Stimulated activated CD8-positive, alpha-beta memory T cell treated with anti-CD3 and anti-CD28 coated beads, Interleukin-12 subunit alpha, Interleukin-12 subunit beta, amount 100 ng/mL, for 24 hours (primary cell): Measurements from ENCODE around the gene PPM1K.
"Not testable (repeated sequence)": the region's sequence is repeated elsewhere in the genome, so short reads cannot be mapped to it uniquely, and the experiment has no call there.

Experiments
- DNase-seq: peaks from one replicate; pipeline ENCODE4 v3.0.0-alpha.2; 2020; ENCODE audit errors: extremely low read depth

Gene PPM1K

DNA sequence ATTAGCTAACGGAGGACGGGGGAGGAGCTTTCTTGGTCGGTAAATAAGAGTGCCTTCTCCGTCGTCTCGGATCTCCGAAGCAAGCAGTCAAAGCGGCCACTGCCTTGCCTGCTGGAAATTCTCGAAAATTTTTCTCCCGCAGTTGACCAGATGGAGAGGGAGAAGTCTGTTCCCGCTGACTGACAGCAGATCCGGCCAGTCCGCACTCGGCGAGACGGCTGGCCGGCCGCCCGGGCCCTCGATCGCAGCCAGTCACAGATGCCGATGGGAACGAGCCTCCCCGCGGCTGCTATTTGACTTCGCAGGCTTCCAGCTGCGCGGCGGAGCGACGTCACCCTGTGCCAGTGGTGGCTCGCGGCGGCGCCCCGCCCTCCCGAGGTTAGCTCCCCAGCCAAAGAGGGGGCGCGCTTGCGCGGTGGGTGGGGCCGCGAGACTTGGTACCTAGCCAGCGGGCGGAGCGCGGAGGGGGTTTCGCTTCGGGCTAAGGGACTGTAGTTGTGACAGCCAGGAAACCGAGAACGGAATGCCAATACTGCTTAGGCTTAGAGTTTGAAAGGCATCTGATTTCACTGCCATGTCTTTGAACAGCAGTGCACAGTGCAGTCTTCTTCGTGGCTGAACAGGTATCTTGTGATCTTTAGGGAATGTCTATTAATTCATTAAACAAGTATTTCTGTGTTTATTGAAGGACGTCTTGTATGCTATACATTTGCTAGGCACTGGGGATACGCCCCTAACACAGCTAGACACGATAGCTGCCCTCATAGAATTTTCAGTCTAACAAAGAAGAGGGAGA, at the start of gene PPM1K:
Gene PPM1K (minus strand): TSS at position 123 of the 796 bp plus-strand sequence. CDS start 5,978 bp downstream, outside the sequence.
- peak; percentile 97 for DNase-seq

DNA sequence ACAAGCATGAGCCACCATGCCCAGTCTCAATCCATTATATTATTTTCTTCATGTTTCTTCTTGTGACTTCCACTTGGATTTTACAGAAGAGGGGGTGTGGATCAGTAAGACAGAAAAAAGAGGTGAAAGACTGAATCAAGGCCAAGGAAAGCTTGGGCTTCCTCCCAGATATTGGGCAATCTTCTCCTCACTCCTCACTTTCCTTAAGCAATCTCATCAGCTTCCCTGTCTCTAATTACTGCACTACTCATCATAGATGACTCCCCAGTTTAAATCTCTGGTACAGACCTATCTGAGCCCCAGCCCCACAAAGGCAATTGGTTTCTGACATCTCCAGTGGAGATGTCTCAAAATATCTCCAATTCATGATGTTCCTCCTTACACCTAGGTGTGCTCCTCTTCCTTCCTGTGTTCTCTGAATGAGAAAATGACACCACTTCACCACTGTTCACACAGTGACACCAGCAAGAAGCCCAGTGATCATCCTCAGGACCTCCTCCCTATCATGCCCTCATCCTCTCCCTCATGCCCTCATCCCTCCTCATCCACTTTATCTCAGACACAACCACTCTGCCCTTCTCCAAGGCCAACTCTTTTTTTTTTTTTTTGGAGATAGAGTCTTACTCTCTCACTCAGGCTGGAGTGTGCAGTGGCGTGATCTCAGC, 49.5 kb upstream of the PPM1K start:
- no peak for DNase-seq

DNA sequence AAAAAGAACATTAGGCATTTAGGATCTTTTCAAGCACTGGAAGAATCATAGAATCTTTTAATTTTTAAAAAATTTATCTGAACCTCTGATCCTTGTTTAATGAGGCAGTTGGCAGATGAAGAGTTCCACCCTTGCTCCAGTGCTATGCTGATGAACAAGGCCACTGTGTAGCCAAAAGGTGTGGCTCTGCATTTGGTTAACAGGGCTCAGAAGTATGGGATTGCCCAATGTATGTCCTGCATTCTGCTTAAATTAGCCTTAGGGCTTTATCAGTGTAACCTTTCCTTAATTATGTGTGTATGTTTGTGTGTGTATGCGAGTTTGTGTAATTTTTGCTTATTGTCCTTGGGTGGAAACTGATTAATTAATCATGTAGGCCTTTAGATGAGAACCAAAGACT, 43.3 kb upstream of the PPM1K start:
- no peak for DNase-seq

DNA sequence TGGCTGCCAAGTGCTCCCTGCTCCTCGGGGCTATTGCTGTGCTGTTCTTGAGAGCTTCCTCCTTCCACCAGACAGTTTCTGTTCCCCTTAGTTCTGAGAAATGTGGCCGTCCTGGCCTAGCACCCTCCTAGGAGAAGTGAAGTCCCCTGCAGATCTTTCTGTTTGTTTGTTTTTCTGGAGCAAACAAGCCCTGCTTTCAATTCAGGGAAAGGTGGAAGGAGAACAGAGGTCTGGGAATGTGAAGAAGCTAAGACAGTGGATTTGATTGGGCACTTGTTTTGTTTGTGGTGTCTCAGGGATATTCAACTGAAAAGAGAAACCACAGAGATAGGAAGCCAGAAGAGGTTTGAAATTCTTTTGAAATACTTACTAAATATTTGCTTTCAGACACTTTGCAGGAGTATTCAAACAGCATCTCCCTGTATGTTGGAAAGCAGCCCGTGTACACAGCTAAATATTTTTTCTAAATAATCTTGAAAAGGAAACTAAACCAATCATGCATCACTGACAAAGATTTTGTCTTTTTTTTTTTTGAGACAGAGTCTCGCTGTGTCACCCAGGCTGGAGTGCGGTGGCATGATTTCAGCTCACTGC, 36.5 kb upstream of the PPM1K start:
- DNase-seq = no peak

DNA sequence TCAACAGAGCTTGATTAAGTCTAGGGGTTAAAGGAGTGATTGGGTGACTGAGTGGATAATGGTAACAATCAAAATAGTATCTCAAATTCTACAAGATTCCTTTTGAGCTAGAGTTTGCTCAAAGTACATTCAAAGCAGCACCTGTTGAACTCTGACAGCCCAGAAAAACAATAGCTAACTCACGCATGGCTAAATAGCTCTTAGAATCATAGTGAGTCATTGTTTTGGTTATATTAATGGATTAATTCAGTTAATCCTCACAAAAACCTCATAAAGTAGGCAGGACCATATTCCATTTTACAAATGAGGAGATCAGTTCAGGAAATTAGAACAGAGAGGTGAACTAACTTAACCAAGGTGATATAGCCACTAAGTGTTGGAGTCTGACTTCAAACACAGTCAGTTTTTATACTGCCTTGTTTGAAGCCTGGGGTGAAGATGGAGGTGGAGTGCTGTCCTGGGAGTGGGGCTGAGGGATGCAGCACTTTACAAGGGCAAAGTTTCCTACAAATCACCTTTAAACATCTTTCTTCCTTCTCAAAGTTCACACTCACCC, 35.9 kb upstream of the PPM1K start:
- no peak for DNase-seq

DNA sequence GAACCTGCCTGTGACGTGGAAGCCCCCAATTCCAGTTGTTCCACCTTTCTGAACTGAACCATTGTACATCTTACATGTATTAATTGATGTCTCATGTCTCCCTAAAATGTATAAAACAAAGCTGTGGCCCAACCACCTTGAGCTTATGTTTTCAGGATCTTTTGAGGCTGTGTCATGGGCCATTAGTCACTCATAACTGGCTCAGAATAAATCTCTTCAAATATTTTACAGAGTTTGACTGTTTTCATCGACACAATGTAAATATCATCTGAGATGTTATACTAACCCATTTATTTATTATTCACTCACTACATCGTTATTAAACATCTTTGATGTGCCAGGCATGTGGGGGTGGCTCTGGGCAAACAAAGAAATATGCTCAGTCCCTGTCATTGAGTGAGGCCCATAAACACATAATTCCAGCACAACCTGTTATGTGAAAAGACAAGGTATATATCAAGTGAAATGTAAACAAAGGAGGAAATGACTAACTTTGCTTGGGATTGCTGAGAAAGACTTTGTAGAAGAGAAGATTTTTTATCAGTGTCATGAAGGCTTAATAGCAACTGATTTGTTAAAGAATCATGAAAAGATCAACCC, 34.5 kb upstream of the PPM1K start:
- DNase-seq = no peak

DNA sequence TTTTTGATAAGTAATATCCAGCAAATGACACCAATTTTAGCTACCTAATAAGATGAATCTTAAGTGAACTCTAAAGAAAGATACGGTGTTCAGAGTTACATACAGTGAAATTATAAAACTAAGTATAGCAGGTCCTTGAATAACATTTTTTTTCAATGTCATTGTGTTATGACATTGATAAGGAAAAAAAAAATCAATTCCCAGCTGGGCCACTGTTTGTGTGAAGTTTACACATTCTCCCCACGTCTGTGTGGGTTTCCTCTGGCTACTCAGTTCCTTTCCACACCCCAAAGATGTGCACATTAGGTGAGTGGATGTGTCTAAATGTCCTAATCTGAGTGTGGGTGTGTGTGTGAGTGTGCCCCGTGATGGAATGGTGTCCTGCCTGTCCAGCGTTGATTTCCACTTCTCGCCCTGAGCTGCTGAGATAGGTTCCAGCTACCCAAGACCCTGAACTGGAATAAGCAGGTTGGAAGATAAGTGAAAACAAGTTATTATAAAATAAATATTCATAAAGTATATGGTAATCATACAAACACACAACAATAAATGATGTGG, 31.2 kb upstream of the PPM1K start:
- DNase-seq = no peak

DNA sequence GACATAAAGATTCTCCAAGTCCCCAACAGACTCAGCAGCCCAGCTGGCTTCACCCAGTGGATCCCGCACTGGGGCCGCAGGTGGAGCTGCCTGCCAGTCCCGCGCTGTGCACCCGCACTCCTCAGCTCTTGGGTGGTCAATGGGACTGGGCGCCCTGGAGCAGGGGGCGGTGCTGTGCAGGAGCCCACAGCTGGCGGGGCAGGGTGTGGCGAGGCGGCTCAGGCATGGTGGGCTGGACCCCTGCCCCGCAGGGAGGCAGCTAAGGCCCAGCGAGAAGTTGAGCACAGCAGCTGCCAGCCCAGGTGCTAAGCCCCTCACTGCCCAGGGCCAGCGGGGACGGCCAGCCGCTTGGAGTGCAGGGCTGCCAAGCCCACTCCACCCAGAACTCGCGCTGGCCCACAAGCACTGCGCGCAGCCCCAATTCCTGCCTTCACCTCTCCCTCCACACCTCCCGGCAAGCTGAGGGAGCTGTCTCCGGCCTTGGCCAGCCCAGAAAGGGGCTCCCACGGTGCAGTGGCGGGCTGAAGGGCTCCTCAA, 28.8 kb upstream of the PPM1K start:
- DNase-seq = not testable (repeated sequence)

DNA sequence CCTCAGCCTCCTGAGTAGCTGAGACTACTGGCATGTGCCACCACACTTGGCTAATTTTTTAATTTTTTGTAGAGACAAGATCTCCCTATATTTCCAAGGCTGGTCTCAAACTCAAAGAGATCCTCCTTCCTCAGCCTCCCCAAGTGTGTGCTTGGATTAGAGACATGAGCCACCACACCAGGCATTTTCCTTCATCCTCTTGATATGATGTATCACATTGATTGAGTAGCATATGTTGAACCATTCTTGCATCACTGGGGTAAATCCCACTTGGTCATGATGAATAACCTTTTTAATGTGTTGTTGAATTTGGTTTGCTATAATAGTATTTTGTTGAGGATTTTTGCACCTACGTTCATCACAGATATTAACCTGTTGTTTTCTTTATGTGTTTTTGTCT, 24.2 kb upstream of the PPM1K start:
- no peak for DNase-seq

DNA sequence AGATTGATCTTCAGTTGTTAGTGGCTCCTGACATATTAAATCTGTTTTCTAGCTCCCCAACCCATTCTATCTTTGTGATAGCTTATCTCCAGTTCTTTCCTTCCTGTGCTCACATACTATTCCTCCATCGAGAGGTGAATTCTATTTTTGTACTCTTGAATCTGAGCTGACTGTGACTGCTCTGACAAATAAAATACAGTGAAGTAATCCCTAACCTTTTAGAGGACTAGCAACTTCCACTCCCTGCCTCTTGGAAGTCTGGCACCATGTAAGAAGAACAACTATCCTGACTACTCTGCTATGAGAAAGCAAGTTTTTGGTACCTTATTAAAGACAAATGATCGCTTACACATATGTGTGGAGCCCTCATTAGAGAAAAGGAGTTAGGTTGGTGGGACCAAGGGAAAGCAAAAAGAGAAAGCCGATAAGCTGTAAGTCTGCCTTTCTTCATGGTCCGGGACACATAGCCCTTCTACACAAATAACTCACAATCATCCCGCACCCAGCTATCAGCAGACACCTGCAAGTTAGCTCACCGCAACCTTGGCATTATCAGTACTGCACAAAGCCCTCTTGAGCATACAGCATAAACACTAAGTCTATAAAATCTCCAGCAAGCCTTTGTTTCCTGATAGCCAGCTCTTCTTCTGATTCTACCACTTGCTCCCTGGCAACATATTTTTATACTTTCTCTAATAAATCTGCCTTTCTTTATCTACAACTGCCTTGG, 13.5 kb upstream of the PPM1K start:
- DNase-seq = no peak

DNA sequence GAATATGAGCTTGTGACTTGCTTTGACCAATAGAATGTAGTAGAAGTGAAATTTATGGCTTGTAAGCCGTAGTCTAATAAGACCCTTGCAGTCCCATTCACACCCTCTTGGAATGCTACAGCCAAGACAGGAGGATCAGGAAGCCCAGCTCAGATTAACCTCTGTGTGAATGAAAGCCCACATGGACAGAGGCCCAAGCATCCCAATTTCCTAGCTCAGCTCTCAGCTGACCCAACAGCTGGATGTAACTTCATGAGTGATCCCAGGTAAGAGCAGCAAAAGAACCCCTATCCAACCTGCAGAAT, 12.8 kb upstream of the PPM1K start:
- no peak for DNase-seq

DNA sequence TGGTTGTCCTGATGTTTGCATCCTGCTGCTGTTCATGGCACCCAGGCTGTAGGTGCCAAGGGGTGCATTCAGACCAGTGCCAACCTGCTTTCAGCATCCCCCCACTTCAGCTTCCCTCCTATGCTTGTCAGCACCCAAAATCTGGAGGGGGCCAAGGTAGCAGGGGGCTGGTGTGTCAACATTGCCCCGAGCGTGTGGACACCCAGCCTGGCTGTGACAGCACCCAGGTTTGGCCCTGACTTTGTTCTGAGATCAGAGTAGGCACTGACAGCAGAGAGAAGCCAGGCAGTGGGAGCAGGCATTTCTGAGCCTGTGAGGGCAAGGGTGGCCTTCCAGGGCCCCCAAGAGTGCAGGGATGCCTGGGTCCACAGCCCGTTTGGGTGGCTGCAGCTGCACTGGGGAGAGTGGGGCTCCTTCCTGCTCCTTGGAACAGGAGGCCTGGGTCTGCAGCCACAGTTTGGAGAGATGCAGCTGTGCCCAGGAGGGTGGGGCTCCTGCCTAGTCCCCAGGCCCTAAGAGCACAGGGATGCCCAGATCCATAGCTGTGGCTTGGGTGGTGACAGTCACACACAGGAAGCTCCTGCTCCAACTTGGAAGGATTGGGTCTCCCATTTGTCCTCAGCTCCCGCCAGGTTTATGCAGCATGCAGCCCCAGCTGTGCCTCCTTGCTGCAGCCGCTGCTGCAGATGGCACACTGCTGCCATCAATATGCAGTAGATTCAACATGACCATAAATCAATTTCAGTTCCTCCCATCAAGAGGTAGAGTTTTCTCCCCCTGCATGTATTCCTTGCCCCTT, 12.3 kb upstream of the PPM1K start:
- no peak for DNase-seq

DNA sequence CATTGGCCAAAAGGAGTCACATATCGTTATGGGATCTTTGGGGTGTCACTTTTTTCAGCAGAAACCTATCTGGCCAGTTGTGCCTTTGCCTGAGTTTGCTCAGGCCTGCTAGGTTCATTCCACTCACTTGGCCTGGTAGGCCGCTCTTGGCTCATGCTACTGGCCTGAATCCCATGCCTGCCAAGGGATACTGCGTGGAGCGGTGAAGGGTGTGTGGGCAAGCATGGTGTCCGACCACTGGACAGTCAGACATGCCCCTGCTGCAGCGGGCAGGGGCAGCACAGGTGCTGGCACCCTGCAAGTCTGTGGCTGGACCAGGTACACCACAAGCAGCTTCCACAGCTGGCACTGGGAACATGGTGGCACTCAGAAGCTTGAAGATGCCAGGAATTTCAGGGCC, 11.3 kb upstream of the PPM1K start:
- DNase-seq = no peak

DNA sequence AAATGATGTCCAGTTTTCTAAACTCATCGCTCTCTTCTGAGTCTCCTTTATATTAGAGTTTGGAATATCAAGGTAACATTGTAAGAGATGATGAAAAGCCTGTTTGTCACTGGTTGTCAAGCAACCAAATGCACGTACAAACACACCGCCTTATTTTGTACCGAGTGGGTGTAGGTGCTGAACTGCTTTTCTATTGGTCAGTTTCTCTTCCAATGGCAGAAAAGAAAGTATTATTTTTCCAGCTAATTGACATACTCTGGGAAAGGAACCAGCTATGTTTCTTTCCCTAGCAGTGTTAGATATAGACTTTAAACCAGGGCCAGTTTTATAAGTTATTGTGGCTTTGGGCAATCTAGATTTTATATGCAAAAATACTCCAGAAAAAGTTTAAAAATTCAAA, 6.6 kb upstream of the PPM1K start:
- no peak for DNase-seq

DNA sequence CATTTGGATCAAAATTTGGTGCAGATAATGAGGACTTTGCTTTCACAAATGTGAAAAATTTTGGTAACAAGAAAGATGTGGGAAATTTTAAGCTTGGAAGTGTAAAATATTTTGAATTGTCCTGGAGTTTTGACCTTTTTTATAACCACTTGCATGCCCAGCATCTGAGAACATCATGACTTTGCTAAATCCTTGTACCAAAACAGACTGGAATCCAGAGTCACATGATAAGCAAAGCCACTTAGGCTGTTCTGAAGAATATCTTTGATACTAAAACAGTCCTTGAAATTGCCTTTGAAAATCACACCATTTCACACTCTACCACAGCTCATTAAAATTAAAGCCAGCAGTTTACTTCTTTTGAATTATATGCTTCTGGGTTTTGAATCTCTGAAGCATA, 2.5 kb upstream of the PPM1K start:
- DNase-seq = no peak

DNA sequence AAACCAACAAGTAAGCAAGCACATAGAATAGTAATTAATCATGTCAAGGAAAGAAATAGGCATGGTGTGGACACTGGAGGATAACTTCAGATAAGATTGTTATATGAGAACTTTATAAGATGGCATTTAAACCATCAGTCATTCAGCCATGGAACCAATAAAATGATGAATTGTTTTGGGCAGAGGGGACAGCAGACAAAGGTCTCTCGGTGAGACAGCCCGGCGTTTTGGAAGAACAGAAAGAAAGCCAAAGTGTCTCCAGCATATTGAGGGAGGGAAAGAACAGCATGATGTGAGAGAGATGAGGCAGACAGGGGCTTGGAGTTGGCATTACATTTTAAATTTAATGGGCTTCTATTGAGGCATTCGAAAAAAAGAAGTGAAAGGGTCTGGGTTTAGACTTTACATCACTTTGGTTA, 883 bp upstream of the PPM1K start:
- no peak for DNase-seq

DNA sequence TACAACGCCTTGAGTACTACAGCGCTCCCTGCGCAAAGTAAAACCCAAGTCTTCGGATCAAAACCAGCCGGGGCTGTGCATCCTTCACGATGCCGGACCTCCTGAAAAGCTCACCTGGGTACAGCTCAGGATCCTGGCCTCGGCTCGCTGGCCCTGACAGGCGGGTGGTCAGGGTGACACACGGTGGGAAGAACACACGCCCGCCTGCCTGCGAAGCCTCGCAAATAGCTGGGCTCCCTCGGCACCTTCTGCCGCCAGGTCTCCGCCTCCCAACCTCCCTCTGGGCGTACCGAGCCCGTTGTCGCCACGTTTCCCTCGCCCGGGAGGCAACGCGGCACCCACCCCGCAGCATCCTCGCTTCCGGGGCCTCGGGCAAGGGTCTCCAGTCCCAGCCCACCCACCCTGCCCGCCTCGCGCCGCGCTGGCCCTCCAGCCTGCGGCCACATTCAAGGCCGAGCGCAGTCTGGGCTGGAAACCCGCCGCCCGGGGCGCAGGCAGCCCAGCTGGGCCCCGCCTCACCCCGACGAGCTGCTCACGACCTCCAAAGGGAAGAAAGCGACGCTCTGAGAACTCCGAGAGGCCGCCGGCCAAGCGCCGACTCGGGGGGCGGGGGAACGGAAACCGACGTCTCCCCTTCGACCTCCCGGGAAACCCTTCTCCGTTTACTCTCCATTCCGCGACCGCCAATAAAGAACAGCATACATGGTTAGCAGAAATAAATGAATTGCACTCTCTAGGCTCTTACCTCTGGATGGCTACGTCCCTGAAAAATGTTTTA, 511 bp downstream of the PPM1K start:
- no peak for DNase-seq

DNA sequence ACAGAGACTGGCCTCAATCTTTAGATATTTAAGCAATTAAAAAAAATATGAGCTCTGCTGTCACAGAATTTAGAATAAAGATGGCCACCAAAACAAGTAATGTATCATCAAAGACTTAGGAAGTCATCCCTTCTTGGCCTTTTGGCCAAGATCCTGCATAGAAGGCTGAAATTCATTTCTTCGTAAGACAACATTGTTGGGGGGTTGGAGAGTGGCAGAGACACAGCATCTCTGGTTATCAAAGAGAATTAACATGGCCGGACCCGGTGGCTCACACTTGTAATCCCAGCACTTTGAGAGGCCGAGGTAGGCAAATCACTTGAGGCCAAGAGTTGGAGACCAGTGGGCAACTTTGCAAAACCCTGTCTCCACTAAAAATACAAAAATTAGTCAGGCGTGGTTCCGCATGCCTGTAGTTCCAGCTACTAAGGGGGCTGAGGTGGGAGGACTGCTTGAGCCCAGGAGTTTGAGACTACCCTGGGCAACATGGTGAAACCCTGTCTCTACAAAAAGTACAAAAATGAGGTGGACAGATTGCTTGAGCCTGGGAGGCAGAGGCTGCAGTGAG, 4.0 kb downstream of the PPM1K start:
- no peak for DNase-seq

DNA sequence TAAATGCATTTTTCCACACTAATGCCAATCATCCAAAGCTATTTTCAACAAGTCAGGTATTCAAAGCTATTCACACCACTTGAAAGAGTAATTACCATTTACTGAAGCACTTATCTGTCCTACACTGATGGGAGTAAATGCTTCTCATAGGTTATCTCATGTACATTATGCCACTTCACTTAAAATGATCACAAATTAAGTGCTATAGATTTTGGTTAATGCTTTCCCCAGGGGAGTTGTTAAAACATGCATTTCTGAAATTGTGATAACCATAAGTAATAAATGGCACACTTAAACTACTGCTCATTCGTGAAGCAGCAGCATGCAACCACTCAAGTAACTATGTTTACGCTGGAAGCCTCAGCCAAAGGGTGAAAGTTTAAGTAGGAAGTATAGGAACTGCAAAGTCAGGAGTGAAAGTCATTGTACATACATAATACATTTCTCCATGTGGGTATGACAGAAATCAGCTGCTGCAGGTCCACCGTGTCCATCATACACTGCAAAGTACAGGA, 6.6 kb downstream of the PPM1K start:
- DNase-seq = no peak
